GM18909 (cell line): Measurements from ENCODE around the gene SMNDC1.
"Not testable (repeated sequence)": the region's sequence is repeated elsewhere in the genome, so short reads cannot be mapped to it uniquely, and the experiment has no call there.

Source experiments
- ATAC-seq: cut with Tn5 transposase; IDR thresholded peaks from one replicate; pipeline ENCODE4 v1.9.1; 2021; ENCODE audit warnings: mild to moderate bottlenecking; ENCODE audit not compliant: unreplicated experiment, poor library complexity

Gene SMNDC1

DNA sequence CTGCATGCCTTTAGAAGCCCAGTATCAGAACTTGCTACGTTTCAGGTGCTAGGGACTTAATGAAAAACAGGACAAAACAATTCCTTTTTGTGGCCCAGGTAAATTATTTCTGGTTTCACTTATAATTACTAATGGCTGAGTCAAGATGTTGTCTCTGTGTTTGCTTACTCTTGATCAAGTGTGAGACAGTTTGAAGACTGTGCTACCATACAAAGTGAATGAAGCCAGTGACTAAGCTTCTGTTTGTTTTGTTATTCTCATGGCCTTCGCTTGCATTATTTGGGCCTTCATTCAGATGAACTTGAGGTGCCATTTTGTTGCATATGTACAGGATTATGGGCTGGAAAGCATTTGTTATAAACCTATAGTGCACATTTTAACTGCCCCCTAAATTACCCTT lies 17.9 kb downstream of the SMNDC1 start:
- ATAC-seq: no peak

DNA sequence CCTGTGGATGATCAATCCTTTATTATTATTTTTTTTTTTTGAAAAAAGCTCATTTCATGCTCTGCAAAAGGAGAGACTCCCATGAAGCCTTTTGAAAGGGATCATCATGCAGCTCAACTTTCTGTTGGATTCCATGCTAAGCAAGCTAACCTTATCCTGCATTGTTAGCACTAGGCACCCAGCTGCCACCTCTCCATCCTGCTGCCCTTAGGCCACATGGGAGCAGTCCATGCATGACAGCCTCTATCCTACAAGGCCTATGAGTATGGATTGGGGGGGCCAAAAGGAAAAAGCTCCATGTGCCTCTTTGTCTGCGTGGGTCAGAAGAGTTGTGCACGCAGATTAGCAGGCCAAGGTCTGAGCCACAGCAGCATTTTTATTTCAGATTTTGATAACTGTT lies 19.2 kb downstream of the SMNDC1 start:
- ATAC-seq: no peak

DNA sequence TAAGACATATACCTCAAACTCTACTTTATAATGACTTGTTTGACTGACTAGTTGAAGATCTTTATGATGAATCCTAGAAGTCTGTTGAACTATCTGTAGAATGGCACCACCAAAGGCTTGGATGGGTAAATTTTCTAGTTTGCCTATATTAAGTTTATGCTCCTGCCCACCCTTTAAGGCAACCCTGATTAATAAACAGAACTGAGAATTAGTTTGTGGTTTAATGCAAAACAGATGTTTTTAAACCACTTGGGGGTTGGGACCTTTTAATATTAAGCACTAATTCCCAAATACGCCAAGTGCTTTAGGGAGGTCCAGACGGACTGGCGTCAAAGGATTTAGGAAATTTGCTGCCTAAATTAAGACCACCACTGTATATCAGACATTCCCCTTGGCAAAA lies 20.5 kb downstream of the SMNDC1 start:
- ATAC-seq: no peak

DNA sequence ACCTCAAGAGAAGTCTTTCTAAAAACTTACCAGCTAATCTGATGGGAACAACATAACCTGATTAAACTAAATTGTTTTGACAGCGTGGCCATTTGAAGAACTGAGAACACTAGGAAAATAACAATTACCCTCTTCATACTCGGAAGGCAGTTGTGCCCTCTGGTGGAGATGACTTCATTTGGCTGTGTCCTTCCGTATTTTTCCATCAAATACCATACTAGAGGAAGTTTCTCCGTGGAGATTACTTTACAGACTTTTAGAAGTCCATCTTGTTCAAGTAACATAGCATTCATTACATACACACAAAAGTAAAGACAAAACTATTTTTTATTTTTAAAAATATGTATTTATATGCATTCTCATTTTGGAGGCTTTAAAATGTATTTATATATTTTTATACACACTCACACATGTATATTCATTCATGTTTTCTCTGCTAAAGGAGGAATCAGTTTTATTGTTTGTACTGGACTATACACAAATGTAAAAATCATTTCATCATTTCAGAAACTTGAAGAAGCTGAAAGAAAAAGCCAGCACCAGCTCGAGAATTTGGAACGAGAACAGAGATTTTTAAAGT lies 25.2 kb downstream of the SMNDC1 start:
- ATAC-seq: peak; percentile 58

DNA sequence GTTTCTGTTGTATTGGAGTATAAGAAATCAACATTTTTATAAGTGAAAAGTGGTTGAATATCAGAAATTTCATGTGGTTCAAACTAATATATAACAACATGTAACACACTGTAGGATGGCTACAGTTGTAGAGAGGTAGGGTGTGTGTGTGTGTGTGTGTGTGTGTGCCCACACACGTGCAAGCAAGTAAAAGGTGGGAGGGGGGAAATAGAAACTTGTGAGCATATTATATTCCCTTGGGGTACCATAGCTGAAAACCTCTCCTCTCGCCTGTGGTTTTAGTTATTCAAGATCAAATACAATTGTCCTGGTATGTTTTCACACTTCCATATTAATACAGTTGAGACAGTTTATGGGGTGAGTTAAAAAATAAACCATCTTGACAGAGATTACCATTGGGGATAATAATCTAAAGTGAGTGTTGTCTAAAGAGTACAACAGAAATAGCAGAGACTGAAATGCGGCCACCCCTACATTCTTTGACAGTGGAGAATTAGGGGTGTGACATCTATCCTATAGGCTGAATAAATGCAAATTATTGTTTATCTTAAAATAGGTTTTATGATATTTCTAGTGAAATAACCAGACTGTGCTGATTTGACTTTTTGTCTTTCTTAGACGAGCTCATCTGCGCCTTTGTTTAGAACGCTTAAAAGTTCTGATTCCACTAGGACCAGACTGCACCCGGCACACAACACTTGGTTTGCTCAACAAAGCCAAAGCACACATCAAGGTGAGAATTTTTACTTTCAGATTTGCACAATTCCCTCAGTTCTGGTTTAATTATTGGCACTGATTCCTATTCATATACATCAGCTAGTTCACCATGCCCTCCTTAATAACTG lies 25.9 kb downstream of the SMNDC1 start:
- no peak for ATAC-seq

DNA sequence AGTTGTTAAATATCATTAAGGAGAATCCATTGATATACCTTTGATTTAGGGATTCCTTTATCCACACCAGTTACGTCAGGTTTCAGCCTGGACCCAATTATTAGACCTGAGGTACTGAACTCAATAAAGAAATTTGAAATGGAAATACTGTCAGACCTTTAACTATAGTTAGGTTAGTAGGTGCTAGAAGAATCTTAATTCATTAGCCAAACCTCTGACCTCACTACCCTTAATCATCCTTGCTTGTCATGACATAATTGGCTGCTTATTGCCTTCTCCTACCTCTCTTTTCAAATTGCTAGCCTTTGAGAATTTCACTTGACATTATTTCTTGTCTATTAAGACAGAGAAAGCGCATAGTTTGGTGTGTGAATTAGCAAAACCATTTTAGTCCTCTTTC lies 27.1 kb downstream of the SMNDC1 start:
- ATAC-seq: no peak

DNA sequence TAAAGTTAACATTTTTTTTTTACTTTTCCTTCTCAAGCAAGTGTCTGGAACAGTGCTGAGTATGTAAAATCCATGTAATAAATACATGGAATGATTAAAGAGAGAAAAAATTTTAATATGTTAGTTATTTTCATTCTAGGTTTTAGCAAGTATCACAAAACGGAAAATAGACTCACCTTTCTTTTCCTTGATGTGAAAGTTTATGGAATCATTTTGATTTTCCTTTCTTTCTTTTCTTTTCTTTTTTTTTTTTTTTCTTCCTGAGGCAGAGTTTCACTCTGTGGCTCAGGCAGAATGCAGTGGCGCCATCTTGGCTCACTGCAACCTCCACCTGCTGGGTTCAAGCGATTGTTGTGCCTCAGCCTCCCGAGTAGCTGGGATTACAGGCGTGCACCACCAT lies 28.1 kb downstream of the SMNDC1 start:
- ATAC-seq: no peak

DNA sequence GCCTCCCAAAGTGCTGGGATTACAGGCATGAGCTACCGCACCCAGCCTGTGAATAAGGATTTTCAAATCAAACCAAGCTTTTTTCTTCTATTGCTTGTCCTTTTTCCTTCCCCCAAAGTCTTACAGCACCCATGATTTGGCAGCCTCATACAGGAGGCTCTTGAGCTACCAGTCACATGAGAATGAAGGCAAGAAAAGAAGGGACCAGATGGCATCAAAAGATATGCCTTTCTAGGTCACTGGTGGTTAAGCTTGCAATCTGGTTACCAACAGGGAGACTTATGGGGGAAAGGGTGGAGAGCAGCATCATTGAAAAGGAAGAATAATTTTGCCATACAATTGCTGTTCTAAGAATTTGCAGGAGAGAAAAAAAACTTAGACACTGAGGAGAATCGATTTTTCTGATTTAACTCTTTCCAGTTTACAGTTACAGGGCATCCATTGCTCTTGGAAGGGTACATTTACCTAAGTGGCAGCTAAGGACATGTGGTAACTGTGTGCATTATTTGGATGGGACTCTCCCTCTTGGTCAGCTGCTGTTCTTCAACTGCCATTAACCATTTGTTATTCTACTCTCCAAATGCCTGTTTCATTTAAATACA lies 29.5 kb downstream of the SMNDC1 start:
- ATAC-seq: no peak

DNA sequence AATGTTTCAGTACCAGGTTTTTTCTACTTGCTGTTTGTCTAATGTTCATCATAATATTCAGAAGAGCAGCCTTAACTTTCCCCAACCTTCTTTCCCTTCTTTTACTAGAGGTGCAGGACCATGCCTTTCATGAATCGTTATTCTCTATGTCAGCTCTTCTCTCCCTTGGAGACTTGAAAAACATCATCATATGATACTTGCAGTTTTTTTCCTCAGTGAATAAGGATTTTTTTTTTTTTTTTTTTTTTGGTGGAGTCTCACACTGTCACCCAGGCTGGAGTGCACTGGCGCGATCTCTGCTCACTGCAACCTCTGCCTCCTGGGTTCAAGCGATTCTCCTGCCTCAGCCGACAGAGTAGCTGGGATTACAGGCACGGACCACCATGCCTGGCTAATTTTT lies 30.1 kb downstream of the SMNDC1 start:
- no peak for ATAC-seq

DNA sequence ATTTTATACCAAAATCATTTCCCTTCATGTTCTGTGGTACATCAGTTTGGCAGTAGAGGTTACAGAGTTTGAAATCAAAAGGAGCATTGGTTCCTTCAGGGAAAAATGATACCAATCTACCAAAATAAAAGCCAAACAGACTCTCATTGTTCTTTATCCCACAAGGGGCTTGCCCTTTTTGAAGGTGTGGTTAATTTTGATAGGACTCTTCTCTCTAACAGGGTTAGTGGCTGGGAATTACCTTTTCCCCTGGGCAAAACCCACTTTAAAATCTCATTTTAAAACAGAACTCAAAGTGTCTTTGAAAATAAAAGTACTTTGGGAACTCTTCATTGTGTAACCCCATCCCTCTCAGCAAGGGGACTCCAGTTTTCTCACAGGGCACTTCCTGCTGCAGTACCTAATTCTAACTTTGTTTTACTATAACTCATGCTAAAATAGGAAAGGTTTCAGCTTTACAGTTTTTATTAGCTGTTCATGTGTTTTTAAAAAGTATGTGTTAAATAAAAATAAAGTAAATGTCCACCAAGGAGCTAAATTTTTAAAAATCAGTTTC lies 30.6 kb downstream of the SMNDC1 start:
- ATAC-seq: no peak

DNA sequence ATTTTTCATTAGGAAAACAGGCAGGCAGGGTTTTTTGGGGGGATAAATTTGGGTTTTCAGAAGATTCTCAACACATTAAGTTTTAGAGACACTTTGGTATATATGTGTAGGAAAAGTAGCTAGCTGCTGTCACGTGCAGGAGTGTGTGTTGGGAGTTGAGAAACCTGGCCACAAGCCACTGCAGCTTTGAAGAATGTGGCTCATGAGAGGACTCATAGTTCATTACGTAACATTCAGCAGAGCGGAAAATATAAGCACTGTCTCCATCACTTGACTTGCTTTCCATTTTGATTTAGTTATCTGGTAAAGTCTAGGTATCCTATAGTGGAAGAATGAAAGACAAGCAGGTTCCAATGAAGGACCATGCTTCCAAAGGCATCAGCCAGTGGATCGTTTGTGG lies 31.2 kb downstream of the SMNDC1 start:
- no peak for ATAC-seq

DNA sequence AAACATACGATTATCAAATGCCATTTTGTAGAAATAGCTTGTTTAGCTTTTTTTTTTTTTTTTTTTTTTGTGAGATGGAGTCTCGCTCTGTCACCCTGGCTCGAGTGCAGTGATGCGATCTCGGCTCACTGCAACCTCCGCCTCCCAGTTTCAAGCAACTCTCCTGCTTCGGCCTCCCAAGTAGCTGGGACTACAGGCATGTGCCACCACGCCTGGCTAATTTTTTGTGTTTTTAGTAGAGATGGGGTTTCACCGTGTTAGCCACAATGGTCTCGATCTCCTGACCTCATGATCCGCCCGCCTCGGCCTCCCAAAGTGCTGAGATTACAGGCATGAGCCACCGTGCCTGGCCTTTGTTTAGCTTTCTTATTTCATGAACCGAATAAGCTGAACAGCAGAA lies 31.7 kb downstream of the SMNDC1 start:
- not testable (repeated sequence) for ATAC-seq

DNA sequence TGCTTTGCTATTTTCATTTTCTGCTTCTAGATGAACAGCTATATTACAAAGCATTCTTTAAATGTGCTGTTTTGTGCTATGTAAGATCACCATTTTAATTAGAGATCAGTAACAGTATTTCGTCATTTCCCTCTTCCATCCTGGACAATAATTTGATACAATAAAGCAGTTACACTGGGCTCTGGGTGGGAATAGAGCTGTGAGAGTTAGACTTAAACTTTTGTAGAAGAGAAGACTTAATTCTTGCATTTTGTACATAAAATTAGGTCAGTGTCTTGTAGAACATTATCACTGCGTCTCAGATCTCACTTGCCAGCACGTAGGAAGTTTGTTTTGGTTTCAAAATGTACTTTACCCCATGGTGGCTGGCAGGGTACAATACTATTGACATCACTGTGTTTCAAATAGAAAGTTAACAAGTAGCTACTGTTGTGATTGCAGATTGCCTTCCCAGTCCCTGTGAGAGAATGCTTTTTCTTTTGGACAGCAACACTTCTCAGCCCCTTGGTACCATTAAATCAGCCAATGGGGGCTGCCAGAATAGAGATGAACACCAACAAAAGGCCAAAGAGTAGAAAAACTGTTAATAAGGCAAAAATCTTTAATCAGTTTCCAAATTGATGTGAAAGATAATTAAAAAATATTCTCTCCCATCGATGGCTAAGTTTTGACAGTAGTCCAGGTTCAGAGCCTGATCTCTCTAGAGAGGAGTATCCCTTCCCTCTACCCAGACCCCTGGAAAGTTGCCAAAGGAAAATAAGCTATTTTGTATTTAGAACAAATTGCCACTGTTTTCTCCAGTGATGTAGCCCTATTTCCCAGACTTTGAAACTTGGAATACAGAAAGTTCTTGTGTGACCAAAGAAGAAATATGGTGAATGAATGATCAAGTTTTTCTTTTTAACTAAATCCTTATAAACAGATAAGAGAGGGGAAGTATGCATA lies 35.1 kb downstream of the SMNDC1 start:
- peak; percentile 84 for ATAC-seq

DNA sequence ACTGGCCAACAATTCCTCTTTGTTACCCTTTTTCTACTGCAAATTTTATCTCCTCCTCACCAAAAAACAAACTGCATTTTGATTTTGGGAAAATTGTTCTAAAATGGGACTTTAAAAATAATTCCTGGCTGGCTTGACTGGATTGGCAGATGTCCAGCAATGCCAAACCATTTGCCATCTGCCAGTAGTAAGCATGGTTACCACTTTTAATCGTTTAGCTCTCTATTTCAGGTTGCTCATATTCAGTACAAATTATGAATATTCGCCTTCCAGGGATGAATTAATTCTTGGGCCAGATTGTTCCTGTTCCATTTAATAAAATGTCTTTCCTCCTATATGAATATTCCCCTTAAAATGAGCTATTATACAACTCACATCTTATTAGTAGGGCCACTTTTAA lies 35.7 kb downstream of the SMNDC1 start:
- no peak for ATAC-seq

DNA sequence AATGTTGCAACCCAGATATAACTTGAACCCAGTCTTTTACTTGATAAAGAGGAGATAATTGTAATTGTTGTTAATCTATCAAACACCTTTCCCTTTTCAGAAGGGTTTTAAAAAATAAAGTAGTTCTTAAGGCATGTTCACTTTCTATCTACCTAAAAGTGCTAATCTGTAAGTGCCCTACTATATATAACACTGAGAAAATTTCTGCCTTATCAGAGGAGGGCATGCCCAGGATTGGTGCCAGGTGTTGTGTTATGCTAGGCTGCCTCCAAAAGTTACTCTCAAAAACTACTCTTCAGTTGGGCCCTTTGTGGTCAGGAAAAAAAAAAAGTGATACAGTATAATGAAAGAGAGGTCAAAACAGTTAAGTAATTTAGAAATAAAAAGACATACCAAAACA lies 36.3 kb downstream of the SMNDC1 start:
- ATAC-seq: peak; percentile 62

DNA sequence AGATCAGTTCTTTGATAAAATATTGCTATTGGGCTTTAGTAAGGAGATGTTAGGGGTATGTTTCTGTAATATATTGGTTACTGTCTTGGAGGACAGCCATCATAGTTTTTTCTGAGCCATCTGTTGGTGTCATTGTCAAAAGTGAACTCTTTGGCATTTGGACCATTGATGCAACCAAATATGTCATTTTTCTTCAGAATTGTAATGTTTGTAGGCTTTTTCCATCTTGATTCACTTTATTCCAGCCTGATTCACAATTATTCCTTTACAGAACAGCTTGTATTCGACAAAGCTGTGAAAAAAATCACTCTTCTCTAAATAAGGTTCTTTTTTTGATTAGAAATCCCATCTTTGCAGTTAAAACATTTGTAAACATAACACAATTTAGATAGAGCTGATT lies 37.4 kb downstream of the SMNDC1 start:
- ATAC-seq: no peak

DNA sequence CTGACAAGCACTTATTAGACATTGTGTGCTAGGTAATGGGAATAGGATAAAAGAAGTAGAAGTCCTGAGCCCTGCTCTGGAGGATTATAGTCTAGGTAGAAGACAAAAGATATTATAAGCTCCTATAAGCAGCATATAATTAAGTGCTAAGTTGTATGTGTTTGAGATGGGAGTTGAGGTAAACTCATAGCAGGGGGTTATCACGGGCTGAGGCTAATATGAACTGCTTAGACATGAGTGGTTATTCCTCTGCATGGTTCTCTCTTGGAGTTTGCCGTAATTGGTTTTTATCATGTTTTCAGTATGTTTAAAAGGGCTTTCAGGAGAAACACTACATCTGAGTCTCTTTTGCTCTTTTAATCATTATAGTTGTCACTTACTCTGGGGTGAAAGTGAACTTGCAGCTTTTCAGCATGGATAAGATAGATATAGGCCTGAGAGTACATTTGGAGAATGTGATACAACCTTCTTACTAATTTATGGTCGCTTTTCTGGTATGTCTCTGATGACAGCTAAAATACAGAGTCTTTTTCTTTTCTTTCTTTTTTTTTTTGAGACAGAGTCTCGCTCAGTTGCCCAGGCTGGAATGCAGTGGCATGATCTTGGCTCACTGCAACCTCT lies 39.0 kb downstream of the SMNDC1 start:
- ATAC-seq: no peak

DNA sequence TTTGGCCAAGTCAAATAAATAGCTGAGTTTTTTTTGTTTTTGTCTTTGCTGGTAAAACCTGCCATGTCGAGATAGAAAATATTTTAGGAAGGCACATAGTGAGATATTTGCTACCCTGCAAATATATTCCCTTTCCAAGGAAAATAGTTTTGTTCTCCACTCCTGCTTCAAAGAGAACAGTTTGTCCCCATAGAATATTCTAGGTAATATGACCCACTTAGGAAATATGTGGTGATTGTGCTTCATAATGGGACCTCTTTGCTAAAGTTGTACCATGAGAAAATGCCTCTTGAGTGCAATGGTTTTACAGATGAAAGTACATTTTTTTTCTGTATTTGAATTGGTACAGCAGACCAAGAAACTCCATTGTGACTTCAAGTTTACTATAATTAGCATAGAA lies 41.6 kb downstream of the SMNDC1 start:
- ATAC-seq: no peak

DNA sequence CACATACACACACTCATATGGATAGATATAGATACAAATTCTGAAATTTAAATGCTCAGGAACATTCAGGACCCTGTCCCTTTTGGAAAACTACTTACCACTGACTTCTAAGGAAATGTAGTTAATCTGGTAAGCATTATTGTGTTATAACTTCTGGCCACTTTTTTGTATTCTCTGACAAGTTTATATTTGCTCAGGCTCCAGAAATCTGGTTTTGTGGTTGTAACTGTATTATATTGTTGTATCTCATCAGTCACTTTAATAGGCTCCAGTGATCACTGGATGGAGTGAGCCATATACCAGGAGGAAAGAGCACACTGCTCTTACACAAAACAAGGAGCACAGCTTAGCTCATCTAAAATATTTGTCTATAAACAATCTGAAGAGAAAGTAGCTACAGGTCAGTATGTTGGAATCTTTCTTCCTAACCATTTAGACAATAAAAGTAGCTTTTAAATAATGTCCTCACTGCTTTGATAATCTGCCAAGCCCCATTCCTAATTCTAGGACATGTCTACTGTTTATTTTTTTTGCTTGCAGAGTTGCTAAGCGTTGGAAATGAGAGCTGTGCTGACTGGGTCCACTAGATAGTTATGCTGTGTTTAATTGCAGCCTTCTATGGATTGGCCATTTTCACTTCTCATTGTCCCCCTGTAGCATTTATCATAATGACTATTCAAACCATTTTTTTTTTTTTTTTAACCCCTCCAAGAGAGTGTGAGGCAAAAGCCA lies 43.8 kb downstream of the SMNDC1 start:
- ATAC-seq: no peak
